Natural killer cell (primary cell): ENCODE data around the gene PXMP4. TPM values are rescaled to one million over a fixed set of nuclear protein-coding genes. Genes with fewer than 3 reads are reported as not detected.

Experiments
- ATAC-seq, 3 donors: fragments of 150-1000 bp in 2 of 3; fragments of 200-7000 bp in 1 of 3; cut with Tn5 transposase; 1 replicate in 1 of 3; 2 replicates in 2 of 3; pipeline ENCODE4 v1.10.0; 2021; ENCODE audit warnings: mild to moderate bottlenecking in 2 of 3, moderate library complexity in 2 of 3
- DNase-seq, 2 donors: peaks; one replicate each; pipeline versions ENCODE4 v3.0.0 to v3.0.0-alpha.2; 2013 to 2021; ENCODE audit warnings: mixed read lengths in 1 of 2
- H3K27ac ChIP-seq: one replicate; pipeline ENCODE4 v1.5.1; 2013; ENCODE audit warnings: mild to moderate bottlenecking, low read length
- H3K27me3 ChIP-seq: one replicate; pipeline ENCODE4 v1.6.1; 2013; ENCODE audit warnings: low read length; ENCODE audit not compliant: control insufficient read depth, insufficient read depth
- H3K36me3 ChIP-seq: one replicate; pipeline ENCODE4 v1.6.1; 2013; ENCODE audit warnings: low read length; ENCODE audit not compliant: control insufficient read depth, insufficient read depth
- H3K4me1 ChIP-seq: one replicate; pipeline ENCODE4 v1.6.1; 2013; ENCODE audit warnings: low read length; ENCODE audit not compliant: control insufficient read depth, insufficient read depth
- H3K4me3 ChIP-seq: one replicate; pipeline ENCODE4 v1.5.1; 2013; ENCODE audit warnings: low read length
- H3K9me3 ChIP-seq: one replicate; pipeline ENCODE4 v1.6.1; 2013; ENCODE audit warnings: low read length; ENCODE audit not compliant: control insufficient read depth, insufficient read depth
- H3K27ac Mint-ChIP-seq, 2 donors: one replicate each; pipeline ENCODE4 v1.8.0; 2022; ENCODE audit warnings: mild to moderate bottlenecking in 2 of 2, mixed read lengths in 2 of 2, moderate library complexity in 1 of 2
- H3K27me3 Mint-ChIP-seq, 2 donors: one replicate each; pipeline ENCODE4 v1.8.0; 2022; ENCODE audit warnings: low read depth in 2 of 2, mixed read lengths in 2 of 2
- H3K36me3 Mint-ChIP-seq: one replicate; pipeline ENCODE4 v1.8.0; 2022; ENCODE audit warnings: mixed read lengths
- H3K4me1 Mint-ChIP-seq, 2 donors: one replicate each; pipeline ENCODE4 v1.8.0; 2022; ENCODE audit warnings: mixed read lengths in 2 of 2
- H3K4me3 Mint-ChIP-seq: one replicate; pipeline ENCODE4 v1.8.0; 2022; ENCODE audit warnings: mild to moderate bottlenecking, moderate library complexity, mixed read lengths
- H3K9me3 Mint-ChIP-seq, 2 donors: one replicate each; pipeline ENCODE4 v1.8.0; 2022; ENCODE audit warnings: mixed read lengths in 2 of 2
- WGBS: methylation state at CpG from one replicate; pipeline ENCODE4 v1.1.7; 2013; ENCODE audit warnings: missing lambda C conversion rate; ENCODE audit not compliant: insufficient coverage; 5-methylcytosine and 5-hydroxymethylcytosine counted together
- intact Hi-C: fragments of 100-400 bp; cut with micrococcal nuclease; formaldehyde crosslinking; loops from one replicate; pipeline ENCODE4 v1.14.2; 2022
- total RNA-seq, 4 donors: library from RNA; stranded (reverse); fragments of 120-200 nt in 1 of 4; gene quantifications; one replicate each; pipeline versions ENCODE4 v1.2.3 to v1.2.4, GENCODE V29; 2013 to 2022
- TF ChIP-seq, protein P1 (sequence below): fragments of 200-600 bp; IDR thresholded peaks from one replicate; pipeline ENCODE4 v1.8.0; 2022; ENCODE audit warnings: antibody characterized with exemption

Gene PXMP4
- total RNA-seq, 3 donors from 2014 or later (not counting 1 experiment from before 2014, with no cell fraction given): 4.7 to 6.6 (median 6.2) TPM

DNA sequence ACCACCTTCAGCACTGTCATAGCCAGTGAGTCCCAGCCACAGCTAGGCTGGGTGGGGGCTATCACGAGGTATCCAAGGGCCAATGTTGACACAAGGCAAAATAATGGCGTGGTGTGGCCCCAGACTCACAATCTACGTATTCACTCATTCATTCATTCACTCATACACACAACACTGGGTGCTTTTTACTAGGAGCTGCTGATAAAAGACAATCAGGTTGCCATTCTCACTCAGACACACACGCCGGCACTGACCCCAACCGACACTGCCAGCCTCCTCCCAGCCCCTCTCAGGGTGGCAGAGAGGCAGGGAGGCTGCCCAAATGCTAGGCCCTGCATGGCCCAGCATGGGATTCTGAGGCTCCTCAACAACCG, 59.4 kb downstream of the PXMP4 start:
- Histone ChIP-seq H3K9me3 (no peaks in the 10 kb centered on the region), H3K27ac (no peak overlapping the region), H3K4me3 (no peak overlapping the region), H3K27me3 (no peaks in the 10 kb centered on the region), H3K36me3 (no peaks in the 10 kb centered on the region), H3K4me1 (peaks cover 27% of the 10 kb centered on the region)
- no peaks in the 10 kb centered on the region for H3K36me3 Mint-ChIP-seq
- 93% methylated on average over 7 of the region's 7 CpGs for WGBS
- ATAC-seq: no peak
- no peak for DNase-seq
- TF ChIP-seq, protein P1, sequence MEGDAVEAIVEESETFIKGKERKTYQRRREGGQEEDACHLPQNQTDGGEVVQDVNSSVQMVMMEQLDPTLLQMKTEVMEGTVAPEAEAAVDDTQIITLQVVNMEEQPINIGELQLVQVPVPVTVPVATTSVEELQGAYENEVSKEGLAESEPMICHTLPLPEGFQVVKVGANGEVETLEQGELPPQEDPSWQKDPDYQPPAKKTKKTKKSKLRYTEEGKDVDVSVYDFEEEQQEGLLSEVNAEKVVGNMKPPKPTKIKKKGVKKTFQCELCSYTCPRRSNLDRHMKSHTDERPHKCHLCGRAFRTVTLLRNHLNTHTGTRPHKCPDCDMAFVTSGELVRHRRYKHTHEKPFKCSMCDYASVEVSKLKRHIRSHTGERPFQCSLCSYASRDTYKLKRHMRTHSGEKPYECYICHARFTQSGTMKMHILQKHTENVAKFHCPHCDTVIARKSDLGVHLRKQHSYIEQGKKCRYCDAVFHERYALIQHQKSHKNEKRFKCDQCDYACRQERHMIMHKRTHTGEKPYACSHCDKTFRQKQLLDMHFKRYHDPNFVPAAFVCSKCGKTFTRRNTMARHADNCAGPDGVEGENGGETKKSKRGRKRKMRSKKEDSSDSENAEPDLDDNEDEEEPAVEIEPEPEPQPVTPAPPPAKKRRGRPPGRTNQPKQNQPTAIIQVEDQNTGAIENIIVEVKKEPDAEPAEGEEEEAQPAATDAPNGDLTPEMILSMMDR: no peak
- H3K4me3 Mint-ChIP-seq: no peak overlapping the region
- intact Hi-C loops: no loop called here
- H3K27me3 Mint-ChIP-seq: no peaks in the 10 kb centered on the region
- peaks cover 18 to 23% of the 10 kb centered on the region in 2 donors for H3K4me1 Mint-ChIP-seq
- no peak overlapping the region for H3K27ac Mint-ChIP-seq
- no peaks in the 10 kb centered on the region for H3K9me3 Mint-ChIP-seq

- H3K9me3 Mint-ChIP-seq: no peaks in the 10 kb centered on the region
- H3K4me3 Mint-ChIP-seq: no peak overlapping the region
- H3K9me3 ChIP-seq: no peaks in the 10 kb centered on the region
- intact Hi-C loops: no loop called here
- TF ChIP-seq, protein P1: no peak
- H3K27ac Mint-ChIP-seq: no peak overlapping the region
- H3K27me3 ChIP-seq: no peaks in the 10 kb centered on the region
- no peaks in the 10 kb centered on the region for H3K27me3 Mint-ChIP-seq
- ATAC-seq: no peak
- no peak for DNase-seq
- peaks cover 18 to 19% of the 10 kb centered on the region in 2 donors for H3K4me1 Mint-ChIP-seq
- no peak overlapping the region for H3K4me3 ChIP-seq
- WGBS: 96% methylated on average over 21 of the region's 21 CpGs
- H3K36me3 Mint-ChIP-seq: no peaks in the 10 kb centered on the region
- H3K4me1 ChIP-seq: peaks cover 26% of the 10 kb centered on the region
- H3K27ac ChIP-seq: no peak overlapping the region
- no peaks in the 10 kb centered on the region for H3K36me3 ChIP-seq
Observed at GRCh38 chr20:33660035-33660684, 60.0 kb downstream of the PXMP4 start.

DNA sequence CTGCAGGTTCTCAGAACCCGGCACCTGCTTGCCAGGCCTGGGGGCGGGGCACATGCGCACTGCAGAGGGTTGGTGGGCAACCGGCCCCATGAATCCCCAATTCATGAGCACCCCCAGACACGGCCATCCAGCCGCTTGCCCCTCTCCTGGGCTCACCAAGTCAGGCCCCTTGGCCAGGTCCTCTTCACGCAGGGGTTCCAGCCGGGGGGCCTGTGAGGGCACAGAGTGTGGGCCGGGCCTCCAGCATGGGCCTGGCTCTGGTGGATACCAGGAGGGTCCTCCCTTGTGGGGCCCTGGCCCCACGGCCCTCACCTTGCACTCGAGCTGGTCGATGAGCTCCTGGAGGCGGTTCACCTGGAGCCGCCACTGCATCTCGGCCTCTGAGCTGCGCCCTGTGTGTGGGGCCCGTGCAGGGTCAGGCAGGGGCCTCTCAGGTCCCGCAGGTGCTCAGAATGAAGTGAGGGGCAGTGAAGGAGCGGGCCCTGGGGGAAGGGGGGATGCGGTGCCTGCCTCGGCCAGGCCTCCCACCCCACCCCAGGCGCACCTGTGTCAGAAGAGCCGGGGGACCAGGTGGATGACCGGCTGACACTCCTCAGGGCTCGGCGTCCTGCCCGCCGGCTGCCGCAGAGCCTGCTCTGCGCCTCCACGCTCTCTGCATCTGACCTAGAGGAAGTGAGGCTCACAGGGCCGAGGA, 60.6 kb downstream of the PXMP4 start:
- intact Hi-C loops: no loop called here
- no peaks in the 10 kb centered on the region for H3K27me3 Mint-ChIP-seq

More for the DNA sequence above, 60.6 kb downstream of the PXMP4 start:
- no peak overlapping the region for H3K27ac Mint-ChIP-seq
- H3K9me3 Mint-ChIP-seq: no peaks in the 10 kb centered on the region
- no peaks in the 10 kb centered on the region for H3K9me3 ChIP-seq
- no peak overlapping the region for H3K4me3 Mint-ChIP-seq
- TF ChIP-seq, protein P1: no peak
- no peaks in the 10 kb centered on the region for H3K36me3 Mint-ChIP-seq
- no peaks in the 10 kb centered on the region for H3K36me3 ChIP-seq
- no peak overlapping the region for H3K27ac ChIP-seq
- no peak overlapping the region for H3K4me3 ChIP-seq
- H3K4me1 Mint-ChIP-seq: peaks cover 13% of the 10 kb centered on the region in 2 donors
- DNase-seq (no peak), ATAC-seq (no peak)
- peaks cover 21% of the 10 kb centered on the region for H3K4me1 ChIP-seq
- no peaks in the 10 kb centered on the region for H3K27me3 ChIP-seq
- 95% methylated on average over 32 of the region's 32 CpGs for WGBS
